GM10266 (cell line): ENCODE measurements around the gene ARL4A.

Experiments
- DNase-seq: peaks from one replicate; pipeline ENCODE4 v3.0.0; 2012; ENCODE audit errors: extremely low spot score
- TF ChIP-seq, protein P1 (sequence below): IDR thresholded peaks from 2 replicates; pipeline ENCODE4 v1.5.1; 2012; ENCODE audit warnings: mild to moderate bottlenecking, low read depth; ENCODE audit not compliant: control insufficient read depth, insufficient read depth; ENCODE audit errors: missing control alignments

Gene ARL4A

DNA sequence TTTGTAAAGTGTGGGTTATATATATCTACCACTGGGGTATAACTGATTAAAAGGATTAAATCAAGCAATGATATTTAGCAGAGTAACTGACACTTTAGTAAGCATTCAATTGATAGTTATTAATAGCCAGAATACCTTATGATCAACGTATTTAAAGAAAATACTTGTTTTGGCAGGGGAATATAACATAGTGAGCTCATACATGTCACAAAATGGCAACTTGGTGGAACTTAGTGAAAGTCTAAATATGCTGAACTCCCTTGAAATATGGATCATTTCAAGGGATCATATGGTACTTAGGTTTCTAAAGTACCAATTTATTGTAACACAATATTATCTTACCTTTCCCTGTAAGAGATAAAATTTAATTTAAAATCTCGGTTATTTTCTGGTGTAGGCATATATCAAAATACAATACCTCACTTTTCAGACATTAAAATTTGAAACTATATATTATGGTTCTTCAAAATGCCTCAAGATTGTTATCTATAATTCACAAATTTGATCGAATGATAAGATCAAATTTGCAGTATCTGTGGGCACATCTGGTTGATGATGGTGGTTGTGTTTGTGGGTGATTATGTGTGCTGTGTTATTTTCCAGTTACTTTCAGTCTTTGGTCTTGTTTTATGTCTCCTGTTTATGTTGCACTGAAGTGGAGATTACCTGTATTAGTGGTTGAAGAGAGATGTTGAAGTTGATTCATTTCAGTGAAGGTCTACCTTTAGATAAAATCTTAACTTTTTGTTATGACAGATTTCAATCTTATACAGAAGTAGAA lies 5.2 kb downstream of the ARL4A start:
- TF ChIP-seq, protein P1, sequence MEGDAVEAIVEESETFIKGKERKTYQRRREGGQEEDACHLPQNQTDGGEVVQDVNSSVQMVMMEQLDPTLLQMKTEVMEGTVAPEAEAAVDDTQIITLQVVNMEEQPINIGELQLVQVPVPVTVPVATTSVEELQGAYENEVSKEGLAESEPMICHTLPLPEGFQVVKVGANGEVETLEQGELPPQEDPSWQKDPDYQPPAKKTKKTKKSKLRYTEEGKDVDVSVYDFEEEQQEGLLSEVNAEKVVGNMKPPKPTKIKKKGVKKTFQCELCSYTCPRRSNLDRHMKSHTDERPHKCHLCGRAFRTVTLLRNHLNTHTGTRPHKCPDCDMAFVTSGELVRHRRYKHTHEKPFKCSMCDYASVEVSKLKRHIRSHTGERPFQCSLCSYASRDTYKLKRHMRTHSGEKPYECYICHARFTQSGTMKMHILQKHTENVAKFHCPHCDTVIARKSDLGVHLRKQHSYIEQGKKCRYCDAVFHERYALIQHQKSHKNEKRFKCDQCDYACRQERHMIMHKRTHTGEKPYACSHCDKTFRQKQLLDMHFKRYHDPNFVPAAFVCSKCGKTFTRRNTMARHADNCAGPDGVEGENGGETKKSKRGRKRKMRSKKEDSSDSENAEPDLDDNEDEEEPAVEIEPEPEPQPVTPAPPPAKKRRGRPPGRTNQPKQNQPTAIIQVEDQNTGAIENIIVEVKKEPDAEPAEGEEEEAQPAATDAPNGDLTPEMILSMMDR, result no peak
- DNase-seq, result no peak

DNA sequence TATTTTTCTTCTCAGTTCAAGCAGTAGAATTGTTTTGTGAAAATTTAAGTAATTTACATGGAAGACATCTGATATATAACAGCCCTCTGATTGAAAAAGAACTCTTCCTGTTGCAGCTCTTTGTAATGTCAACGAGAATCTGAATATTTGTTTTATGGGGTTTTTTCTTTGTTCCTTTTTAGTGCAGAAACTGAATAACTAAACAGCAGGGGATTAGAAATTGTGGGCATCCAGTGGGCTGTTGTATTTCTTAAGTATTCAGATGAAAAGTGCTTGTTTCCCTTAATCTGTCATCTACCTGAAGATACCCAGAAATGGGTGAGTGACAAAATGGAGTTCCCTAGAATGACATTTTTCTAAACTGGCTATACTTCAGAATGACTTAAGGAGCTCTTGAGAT lies 7.4 kb downstream of the ARL4A start:
- TF ChIP-seq, protein P1, result no peak

DNA sequence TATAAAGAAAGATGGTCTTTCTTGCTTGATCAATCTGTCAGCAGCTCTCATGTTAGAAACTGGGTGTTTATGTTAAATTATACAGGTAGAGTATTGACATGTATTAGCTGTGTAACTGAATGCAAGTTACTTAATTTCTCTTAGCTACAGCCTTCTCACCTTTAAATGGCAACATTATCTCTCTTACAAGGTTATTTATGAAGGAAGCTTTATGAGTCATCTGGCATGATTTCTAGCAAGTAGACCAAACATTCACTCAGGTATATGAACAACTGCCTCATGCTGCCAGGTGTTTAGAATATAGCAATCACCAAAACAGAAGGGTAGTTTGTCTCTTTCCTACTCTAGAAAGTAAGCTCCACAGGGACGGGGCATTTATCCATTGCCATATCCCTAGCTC lies 8.5 kb downstream of the ARL4A start:
- DNase-seq, result no peak

More for the DNA sequence above, 7.4 kb downstream of the ARL4A start:
- no peak for DNase-seq

DNA sequence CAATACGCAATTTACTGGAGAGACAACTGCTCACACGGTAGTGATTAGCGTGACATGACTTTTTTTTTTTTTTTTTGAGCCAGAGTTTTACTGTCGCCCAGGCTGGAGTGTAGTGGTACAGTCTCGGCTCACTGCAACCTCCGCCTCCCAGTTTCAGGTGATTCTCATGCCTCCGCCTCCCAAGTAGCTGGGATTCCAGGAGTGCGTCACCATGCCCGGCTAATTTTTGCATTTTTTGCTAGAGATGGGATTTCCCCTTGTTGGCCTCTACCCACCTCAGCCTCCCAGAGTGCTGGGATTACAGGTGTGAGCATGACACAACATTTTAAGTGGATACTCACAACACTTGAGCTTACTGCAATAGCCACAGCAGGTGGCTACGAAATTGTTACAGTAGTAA lies 11.9 kb downstream of the ARL4A start:
- TF ChIP-seq, protein P1, result no peak
- DNase-seq, result no peak

More for the DNA sequence above, 8.5 kb downstream of the ARL4A start:
- TF ChIP-seq, protein P1, result no peak

DNA sequence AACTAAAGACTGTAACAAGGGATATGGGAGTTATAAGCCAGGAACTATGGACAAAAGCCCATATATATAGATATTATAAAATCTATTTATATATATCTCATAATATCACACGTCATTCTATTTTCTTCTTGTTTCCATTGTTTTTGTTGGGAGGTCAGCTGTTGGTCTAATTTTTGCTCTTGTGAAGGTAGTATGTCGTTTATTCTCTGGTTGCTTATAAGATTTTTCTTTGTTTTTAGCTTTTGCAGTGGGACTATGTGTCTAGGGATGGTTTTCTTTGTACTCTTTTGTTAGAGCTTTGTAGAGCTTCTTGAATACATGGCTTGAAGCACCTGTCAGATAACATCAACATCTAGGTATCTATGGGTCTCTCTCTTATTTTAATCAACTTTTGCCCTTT lies 14.0 kb downstream of the ARL4A start:
- TF ChIP-seq, protein P1, result no peak
- DNase-seq, result no peak

DNA sequence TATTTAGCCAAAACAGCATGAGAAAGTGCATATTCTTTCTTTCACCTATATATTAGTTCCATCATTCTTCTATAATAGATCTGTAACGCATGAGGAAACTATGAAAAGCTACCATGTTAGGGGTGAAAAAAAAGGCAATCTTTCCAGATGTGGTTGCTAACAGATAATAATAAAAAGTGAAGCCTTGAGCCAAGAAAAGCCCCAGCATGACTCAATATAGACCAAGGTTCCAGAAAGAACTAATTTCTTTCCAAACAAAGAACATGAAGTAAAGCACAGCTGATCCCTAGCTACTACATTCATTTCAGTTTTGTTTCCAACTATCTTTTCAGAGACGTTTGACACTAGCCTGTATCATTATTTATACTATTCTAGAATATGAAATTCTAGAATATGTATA lies 16.4 kb downstream of the ARL4A start:
- no peak for DNase-seq
- TF ChIP-seq, protein P1, result no peak

DNA sequence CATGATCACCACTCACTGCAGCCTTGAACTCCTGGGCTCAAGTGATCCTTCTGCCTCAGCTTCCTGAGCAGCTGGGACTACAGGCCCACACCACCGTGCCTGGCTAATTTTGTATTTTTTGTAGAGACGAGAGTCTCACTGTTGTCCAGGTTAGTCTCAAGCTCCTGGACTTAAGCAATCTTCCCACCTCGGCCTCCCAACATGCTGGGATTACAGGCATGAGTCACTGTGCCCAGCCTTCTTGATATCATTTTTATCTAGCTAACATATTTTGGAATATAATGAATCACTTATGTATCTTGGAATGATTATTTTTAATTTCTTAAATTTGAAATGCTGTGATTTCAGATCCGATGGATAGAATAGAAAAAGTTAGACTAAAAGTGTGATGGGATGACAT lies 18.4 kb downstream of the ARL4A start:
- no peak for DNase-seq
- TF ChIP-seq, protein P1, result no peak
